ENCODE results near the gene NDUFAF8. TPM values are rescaled to one million over a fixed set of nuclear protein-coding genes. Genes with fewer than 3 reads are reported as not detected.

NDUFAF8 gene
- total RNA-seq, 1 experiment from 2014 or later, result 60.1 TPM

- Histone ChIP-seq H3K4ac (ENCODE audit: low read depth, low read length) (no peak overlapping the region), H4K91ac (ENCODE audit: insufficient read length, low read depth, low read length) (no peak overlapping the region), H3K4me1 (ENCODE audit: insufficient read depth, low read length) (no peaks in the 10 kb centered on the region; the same call in 1 of the 2 replicates), H3K23me2 (ENCODE audit: insufficient read length, low read depth, low read length, poor library complexity, severe bottlenecking) (peaks cover 14% of the 10 kb centered on the region), H3K4me2 (ENCODE audit: insufficient read depth, insufficient read length, low read length) (peak overlapping the region; percentile 80), H4K5ac (ENCODE audit: insufficient read length, low read depth, low read length) (no peak overlapping the region), H3K79me1 (ENCODE audit: insufficient read depth, low read depth, low read length, poor library complexity, severe bottlenecking) (peaks cover 6% of the 10 kb centered on the region), H2BK120ac (ENCODE audit: low read depth, low read length, poor library complexity, severe bottlenecking) (no peak overlapping the region), H2AK5ac (ENCODE audit: insufficient read length, low read length) (no peak overlapping the region), H2AFZ (ENCODE audit: low read length) (no peak overlapping the region), H2BK12ac (ENCODE audit: insufficient read length, low read depth, low read length) (no peak overlapping the region), H3K56ac (ENCODE audit: insufficient read length, low read depth, low read length) (no peak overlapping the region), H3K9ac (ENCODE audit: extremely low read depth, insufficient read length, low read length) (peak overlapping the region; percentile 9), H3K14ac (ENCODE audit: insufficient read depth, low read length) (no peak overlapping the region; the same call in 1 of the 2 replicates), H3K27me3 (ENCODE audit: insufficient read depth, low read length) (no peaks in the 10 kb centered on the region), H4K20me1 (ENCODE audit: control insufficient read depth, insufficient read depth, insufficient read length) (no peaks in the 10 kb centered on the region), H4K8ac (replicated peaks; ENCODE audit: insufficient read length, low read depth, low read length) (no peak overlapping the region), H2BK20ac (ENCODE audit: low read depth, low read length, poor library complexity, severe bottlenecking) (no peak overlapping the region), H2BK5ac (ENCODE audit: insufficient read length, low read length) (no peak overlapping the region), H3K79me2 (ENCODE audit: insufficient read depth, low read length) (no peaks in the 10 kb centered on the region), H3K9me3 (ENCODE audit: control insufficient read depth, low read depth, low read length) (no peaks in the 10 kb centered on the region), H3K18ac (ENCODE audit: insufficient read length, low read depth, low read length) (no peak overlapping the region), H3K23ac (ENCODE audit: insufficient read length, low read depth, low read length) (no peak overlapping the region), H3T11ph (ENCODE audit: low read length) (no peak overlapping the region), H3K27ac (ENCODE audit: insufficient read length, low read depth, low read length) (no peak overlapping the region), H2BK15ac (ENCODE audit: low read depth, low read length) (no peak overlapping the region)
- DNase-seq, result no peak
- H3K27me3 Mint-ChIP-seq (ENCODE audit: low read depth), result peaks cover 20% of the 10 kb centered on the region
- peak overlapping the region in 2 of 3 experiments; percentile 8 to 74; a peak in 2 of 7 replicates for H3K27ac Mint-ChIP-seq
- peak overlapping the region; percentile 69 to 83 for H3K4me3 Mint-ChIP-seq
- H3K9me3 Mint-ChIP-seq, result no peaks in the 10 kb centered on the region; a peak in 1 of 5 replicates
- H3K4me1 Mint-ChIP-seq, result peaks cover 15% of the 10 kb centered on the region in 2 experiments
- WGBS (ENCODE audit: extremely low coverage, insufficient read length, low lambda C conversion rate), result no CpG with 5 or more reads among the region's 11 CpGs
- H3K36me3 Mint-ChIP-seq (ENCODE audit: insufficient read depth in 1 of 3, low read depth in 3 of 3), result peaks cover 4 to 22% (median 18%) of the 10 kb centered on the region in 3 experiments
- no peak for TF ChIP-seq CTCF (conservative IDR thresholded peaks at IDR 0.05)
Observed at GRCh38 chr17:81221371-81221841, 17.7 kb upstream of the NDUFAF8 start.
